ENCODE results near the gene RMC1. TPM values are rescaled to one million over a fixed set of nuclear protein-coding genes. Genes with fewer than 3 reads are reported as not detected.
"Not testable (repeated sequence)": the region's sequence is repeated elsewhere in the genome, so short reads cannot be mapped to it uniquely, and the experiment has no call there.

RMC1 gene
- total RNA-seq, 1 experiment from 2014 or later: 38.4 TPM

DNA sequence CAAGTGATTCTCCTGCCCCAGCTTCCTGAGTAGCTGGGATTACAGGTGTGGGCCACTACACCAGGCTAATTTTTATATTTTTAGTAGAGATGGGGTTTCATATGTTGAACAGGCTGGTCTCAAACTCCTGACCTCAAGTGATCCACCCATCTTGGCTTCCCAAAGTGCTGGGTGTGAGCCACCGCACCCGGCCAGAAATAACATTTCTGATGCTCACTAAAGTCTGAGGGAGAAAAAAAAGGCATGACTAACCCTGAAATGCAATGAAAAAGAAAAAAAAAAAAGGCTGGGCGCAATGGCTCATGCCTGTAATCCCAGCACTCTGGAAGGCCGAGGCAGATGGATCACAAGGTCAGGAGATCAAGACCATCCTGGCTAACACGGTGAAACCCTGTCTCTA, 13.7 kb upstream of the RMC1 start:
- DNase-seq (ENCODE audit: low read depth, low spot score); CTCF ChIA-PET; H3K4me2 ChIP-seq (ENCODE audit: low read length); H3K9ac ChIP-seq (ENCODE audit: low read length); RAD21 ChIA-PET (ENCODE audit: low non-redundant PET in 1 of 2, low total read pairs in 2 of 2, uncharacterized antibody in 2 of 2, unreplicated experiment in 2 of 2); H3K4me3 ChIP-seq (replicated peaks in 1 of 2; ENCODE audit: low read depth in 1 of 2, low read length in 2 of 2); ATAC-seq; H3K36me3 ChIP-seq (ENCODE audit: control insufficient read depth in 1 of 2, insufficient read depth in 2 of 2, low read length in 2 of 2); H3K9me3 ChIP-seq (ENCODE audit: control insufficient read depth in 1 of 2, insufficient read depth in 1 of 2, low read depth in 1 of 2, low read length in 2 of 2); intact Hi-C loops (cut with micrococcal nuclease); H3K27me3 ChIP-seq (ENCODE audit: insufficient read depth, low read length); H3K27ac ChIP-seq (ENCODE audit: low read depth, low read length); H4K20me1 ChIP-seq (ENCODE audit: insufficient read depth); H3K9me2 ChIP-seq (ENCODE audit: insufficient read depth); BruUV-seq (replicated peaks); H2AFZ ChIP-seq (ENCODE audit: low read depth, low read length, poor library complexity, severe bottlenecking); POLR2A ChIA-PET; H3K79me2 ChIP-seq (ENCODE audit: insufficient read depth, low read length); H3K4me1 ChIP-seq (ENCODE audit: control insufficient read depth in 1 of 2, insufficient read depth in 2 of 2, low read length in 2 of 2): not testable (repeated sequence)

DNA sequence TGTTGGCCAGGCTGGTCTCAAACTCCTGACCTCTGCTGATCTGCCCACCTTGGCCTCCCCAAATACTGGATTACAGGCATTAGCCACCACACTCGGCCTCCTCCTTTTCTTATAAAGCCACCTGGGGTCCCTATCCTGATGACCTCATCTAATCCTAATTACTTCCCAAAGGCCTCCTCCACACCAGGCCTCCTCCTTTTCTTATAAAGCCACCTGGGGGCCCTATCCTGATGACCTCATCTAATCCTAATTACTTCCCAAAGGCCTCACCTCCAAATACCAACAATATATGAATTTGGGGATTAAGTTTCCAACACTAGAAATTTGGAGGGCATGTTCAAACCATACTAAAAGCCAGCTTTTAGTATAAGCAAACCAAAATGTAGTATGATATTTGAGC, 9.7 kb upstream of the RMC1 start:
- intact Hi-C loops (cut with micrococcal nuclease): loop anchor here (10.0 kb wide), 1 partner anchor 621 kb away; no protein-coding TSS in a partner anchor
- Histone ChIP-seq H2AFZ (ENCODE audit: low read depth, low read length, poor library complexity, severe bottlenecking) (no peak overlapping the region), H3K9ac (ENCODE audit: low read length) (no peak overlapping the region), H3K9me2 (ENCODE audit: insufficient read depth) (no peaks in the 10 kb centered on the region), H3K79me2 (ENCODE audit: insufficient read depth, low read length) (no peaks in the 10 kb centered on the region), H3K4me3 (replicated peaks in 1 of 2; ENCODE audit: low read depth in 1 of 2, low read length in 2 of 2) (no peak overlapping the region), H3K4me2 (ENCODE audit: low read length) (no peak overlapping the region), H4K20me1 (ENCODE audit: insufficient read depth) (no peaks in the 10 kb centered on the region), H3K36me3 (ENCODE audit: control insufficient read depth in 1 of 2, insufficient read depth in 2 of 2, low read length in 2 of 2) (no peaks in the 10 kb centered on the region), H3K27me3 (ENCODE audit: insufficient read depth, low read length) (no peaks in the 10 kb centered on the region), H3K4me1 (ENCODE audit: control insufficient read depth in 1 of 2, insufficient read depth in 2 of 2, low read length in 2 of 2) (peaks cover 4 to 10% of the 10 kb centered on the region in 2 experiments), H3K9me3 (ENCODE audit: control insufficient read depth in 1 of 2, insufficient read depth in 1 of 2, low read depth in 1 of 2, low read length in 2 of 2) (peaks cover 4 to 5% of the 10 kb centered on the region in 2 experiments; a peak in 2 of 4 replicates), H3K27ac (ENCODE audit: low read depth, low read length) (no peak overlapping the region)
- DNase-seq (ENCODE audit: low read depth, low spot score) (no peak), ATAC-seq (no peak)
- no TSS peak for BruUV-seq (replicated peaks)
- CTCF ChIA-PET: no interaction called here
- POLR2A ChIA-PET: no interaction called here
- TF ChIP-seq, protein P1, sequence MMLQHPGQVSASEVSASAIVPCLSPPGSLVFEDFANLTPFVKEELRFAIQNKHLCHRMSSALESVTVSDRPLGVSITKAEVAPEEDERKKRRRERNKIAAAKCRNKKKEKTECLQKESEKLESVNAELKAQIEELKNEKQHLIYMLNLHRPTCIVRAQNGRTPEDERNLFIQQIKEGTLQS (IDR thresholded peaks at IDR 0.05): no peak
- TF ChIP-seq CBX3 (IDR thresholded peaks at IDR 0.05; ENCODE audit: low read depth) (no peak), EZH2 (IDR thresholded peaks at IDR 0.05) (no peak), ZNF274 (IDR thresholded peaks at IDR 0.05; ENCODE audit: low read depth, low read length) (no peak), POLR2AphosphoS5 (IDR thresholded peaks at IDR 0.05; ENCODE audit: low read depth, low read length) (no peak), RAD21 (IDR thresholded peaks at IDR 0.05; ENCODE audit: low read depth) (no peak)
- RAD21 ChIA-PET (ENCODE audit: low non-redundant PET in 1 of 2, low total read pairs in 2 of 2, uncharacterized antibody in 2 of 2, unreplicated experiment in 2 of 2): no interaction called here

Measured in HCT116 (cell line).